OCI-LY7 (cell line): ENCODE data around the gene TCF25. TPM values are rescaled to one million over a fixed set of nuclear protein-coding genes. Genes with fewer than 3 reads are reported as not detected.

Experiments used
- BruUV-seq: library from RNA; stranded (reverse); fragments of 400-500 nt; replicated peaks from 2 replicates; lab custom pipeline; 2021; lab: Mats Ljungman, UMichigan
- CTCF ChIA-PET: fragments of 300-600 bp; sonication (Branson Sonifier 250); formaldehyde crosslinking; loops from one replicate; lab custom pipeline; 2022; ENCODE audit warnings: antibody characterized with exemption; ENCODE audit not compliant: unreplicated experiment; lab: Charles Lee
- POLR2A ChIA-PET: fragments of 300-600 bp; sonication (Branson Sonifier 250); formaldehyde crosslinking; loops from one replicate; lab custom pipeline; 2022; ENCODE audit warnings: antibody characterized with exemption; lab: Charles Lee
- DNase-seq: peaks from one replicate; pipeline ENCODE4 v3.0.0-alpha.2; 2015; ENCODE audit warnings: low spot score
- H2AFZ ChIP-seq: fragments of 200-600 bp; sonication (generic), shearing (Covaris generic); 2 replicates; pipeline ENCODE4 v1.6.1; 2014; ENCODE audit warnings: mild to moderate bottlenecking, antibody characterized with exemption, low read length, moderate library complexity
- H3K27ac ChIP-seq: fragments of 200-600 bp; sonication (generic); 2 replicates; pipeline ENCODE4 v1.5.1; 2014; ENCODE audit warnings: mixed run types, low read depth, mild to moderate bottlenecking, moderate library complexity, low read length, inconsistent platforms; ENCODE audit not compliant: poor library complexity, severe bottlenecking
- H3K36me3 ChIP-seq: fragments of 200-600 bp; sonication (generic); 2 replicates; pipeline ENCODE4 v1.6.1; 2014; ENCODE audit warnings: mild to moderate bottlenecking, antibody characterized with exemption, low read length, moderate library complexity, mixed read lengths; ENCODE audit not compliant: insufficient read depth
- H3K4me1 ChIP-seq: fragments of 200-600 bp; sonication (generic); 2 replicates; pipeline ENCODE4 v1.5.1; 2014; ENCODE audit warnings: mild to moderate bottlenecking, low read length; ENCODE audit not compliant: insufficient read depth, poor library complexity, severe bottlenecking
- H3K4me2 ChIP-seq: fragments of 200-600 bp; sonication (generic); 2 replicates; pipeline ENCODE4 v1.6.1; 2014; ENCODE audit warnings: mild to moderate bottlenecking, low read length
- H3K4me3 ChIP-seq: fragments of 200-600 bp; sonication (generic); 2 replicates; pipeline ENCODE4 v1.5.1; 2014; ENCODE audit warnings: mild to moderate bottlenecking, low read depth, low read length; ENCODE audit not compliant: poor library complexity, severe bottlenecking
- H3K79me2 ChIP-seq: fragments of 200-600 bp; sonication (generic); 2 replicates; pipeline ENCODE4 v1.6.1; 2016; ENCODE audit warnings: low read depth, mild to moderate bottlenecking, low read length, moderate library complexity, mixed read lengths; ENCODE audit not compliant: insufficient read depth
- H3K9me2 ChIP-seq: fragments of 200-600 bp; sonication (generic); 2 replicates; pipeline ENCODE4 v1.6.1; 2016; ENCODE audit warnings: mild to moderate bottlenecking, low read length, mixed read lengths; ENCODE audit not compliant: insufficient read depth
- H3K9me3 ChIP-seq: fragments of 200-600 bp; sonication (generic); 2 replicates; pipeline ENCODE4 v1.6.1; 2014; ENCODE audit warnings: mild to moderate bottlenecking, mixed run types, low read length, mixed read lengths
- H4K20me1 ChIP-seq: fragments of 200-600 bp; sonication (generic); 2 replicates; pipeline ENCODE4 v1.6.1; 2014; ENCODE audit warnings: mild to moderate bottlenecking, antibody characterized with exemption, low read length, moderate library complexity, mixed read lengths; ENCODE audit not compliant: insufficient read depth
- EZH2phosphoT487 ChIP-seq: fragments of 200-600 bp; sonication (generic); IDR thresholded peaks from 2 replicates; pipeline ENCODE4 v1.6.1; 2018; ENCODE audit warnings: low read depth, borderline replicate concordance, mild to moderate bottlenecking, mixed run types, antibody characterized with exemption, low read length, moderate library complexity, mixed read lengths
- intact Hi-C: fragments of 100-400 bp; cut with micrococcal nuclease; formaldehyde crosslinking; loops from one replicate; pipeline ENCODE4 v1.10.0; 2022; ENCODE audit not compliant: unreplicated experiment
- total RNA-seq, 2 experiments: library from RNA; depleted of rRNA in 1 of 2; stranded (reverse); fragments of >200 nt in 1 of 2; shearing (Covaris generic) in 1 of 2; gene quantifications; 2 replicates each; pipeline ENCODE4 v1.2.3, GENCODE V29; 2014 to 2022
- TF ChIP-seq, protein P1 (sequence below): fragments of 200-600 bp; sonication (generic); conservative IDR thresholded peaks from 2 replicates; pipeline ENCODE4 v1.5.1; 2014; ENCODE audit warnings: mild to moderate bottlenecking, antibody characterized with exemption, low read length, moderate library complexity, mixed read lengths

The TCF25 gene
- total RNA-seq, 2 experiments from 2014 or later = 141 to 255 TPM

DNA sequence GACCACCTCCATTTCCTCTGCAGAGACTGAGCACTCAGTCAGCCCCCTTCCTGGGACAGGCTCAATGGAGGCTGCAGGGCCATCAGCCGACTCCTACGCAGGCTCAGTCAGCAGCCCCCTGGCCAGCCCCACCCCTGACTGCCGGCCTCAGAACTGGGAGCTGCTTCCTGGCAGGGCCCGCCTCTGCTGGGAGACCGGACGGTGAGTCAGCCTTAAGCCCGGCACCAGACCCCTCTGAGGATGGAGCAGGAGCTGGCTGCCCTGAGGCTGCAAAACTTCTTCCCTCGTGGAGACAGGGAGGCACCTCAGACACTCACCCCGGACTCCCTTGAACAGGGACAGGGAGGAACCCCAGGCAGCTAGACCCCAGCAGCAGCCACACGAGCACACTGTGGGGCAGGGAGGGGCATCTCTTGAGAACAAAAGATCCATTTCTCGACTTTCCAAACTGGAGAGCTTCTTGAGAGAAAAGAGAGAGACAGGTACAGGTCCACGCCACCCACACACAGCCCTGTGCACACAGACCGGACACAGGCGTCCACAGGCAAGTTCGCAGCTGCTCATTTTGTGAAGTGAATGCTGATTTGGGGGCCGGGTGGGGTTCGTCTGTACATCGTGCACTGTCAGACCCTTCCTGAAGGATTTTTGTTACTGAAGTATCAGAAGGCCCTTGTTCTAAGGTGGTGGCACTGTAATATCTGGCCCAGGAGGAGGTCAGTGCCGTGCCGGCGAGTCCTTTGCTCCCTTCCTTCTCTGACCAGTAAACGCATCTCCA lies 48.5 kb downstream of the TCF25 start:
- Histone ChIP-seq H3K4me2 (peak overlapping the region; percentile 89), H3K9me2 (no peaks in the 10 kb centered on the region), H3K4me3 (peak overlapping the region; percentile 94), H3K27ac (peak overlapping the region; percentile 69), H3K79me2 (peaks cover 34% of the 10 kb centered on the region), H3K4me1 (peaks cover 63% of the 10 kb centered on the region), H2AFZ (no peak overlapping the region), H4K20me1 (0 out of 2 replicates have a peak, but pooled peaks cover 3% of the 10 kb centered on the region), H3K9me3 (no peaks in the 10 kb centered on the region), H3K36me3 (peaks cover 7% of the 10 kb centered on the region; the same call in 1 of the 2 replicates)
- TF ChIP-seq, protein P1, sequence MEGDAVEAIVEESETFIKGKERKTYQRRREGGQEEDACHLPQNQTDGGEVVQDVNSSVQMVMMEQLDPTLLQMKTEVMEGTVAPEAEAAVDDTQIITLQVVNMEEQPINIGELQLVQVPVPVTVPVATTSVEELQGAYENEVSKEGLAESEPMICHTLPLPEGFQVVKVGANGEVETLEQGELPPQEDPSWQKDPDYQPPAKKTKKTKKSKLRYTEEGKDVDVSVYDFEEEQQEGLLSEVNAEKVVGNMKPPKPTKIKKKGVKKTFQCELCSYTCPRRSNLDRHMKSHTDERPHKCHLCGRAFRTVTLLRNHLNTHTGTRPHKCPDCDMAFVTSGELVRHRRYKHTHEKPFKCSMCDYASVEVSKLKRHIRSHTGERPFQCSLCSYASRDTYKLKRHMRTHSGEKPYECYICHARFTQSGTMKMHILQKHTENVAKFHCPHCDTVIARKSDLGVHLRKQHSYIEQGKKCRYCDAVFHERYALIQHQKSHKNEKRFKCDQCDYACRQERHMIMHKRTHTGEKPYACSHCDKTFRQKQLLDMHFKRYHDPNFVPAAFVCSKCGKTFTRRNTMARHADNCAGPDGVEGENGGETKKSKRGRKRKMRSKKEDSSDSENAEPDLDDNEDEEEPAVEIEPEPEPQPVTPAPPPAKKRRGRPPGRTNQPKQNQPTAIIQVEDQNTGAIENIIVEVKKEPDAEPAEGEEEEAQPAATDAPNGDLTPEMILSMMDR = no peak
- TF ChIP-seq EZH2phosphoT487 = no peak
- intact Hi-C loops = loop anchor here (1.0 to 5.0 kb wide), 3 partner anchors 34 to 155 kb away; partner anchors contain the start of gene PRDM7
- peak; percentile 57 for DNase-seq
- ChIA-PET CTCF (interaction anchor here (0.9 kb wide), 1 partner anchor 28 kb away, joined by 5 read pairs; no protein-coding TSS in a partner anchor), POLR2A (interaction anchor here (1.0 to 2.7 kb wide), 11 partner anchors 12 to 235 kb away, joined by 3 to 13 read pairs (median 6); partner anchors contain the start of genes CDK10 and DEF8)
- TSS peak; percentile 57 for BruUV-seq

DNA sequence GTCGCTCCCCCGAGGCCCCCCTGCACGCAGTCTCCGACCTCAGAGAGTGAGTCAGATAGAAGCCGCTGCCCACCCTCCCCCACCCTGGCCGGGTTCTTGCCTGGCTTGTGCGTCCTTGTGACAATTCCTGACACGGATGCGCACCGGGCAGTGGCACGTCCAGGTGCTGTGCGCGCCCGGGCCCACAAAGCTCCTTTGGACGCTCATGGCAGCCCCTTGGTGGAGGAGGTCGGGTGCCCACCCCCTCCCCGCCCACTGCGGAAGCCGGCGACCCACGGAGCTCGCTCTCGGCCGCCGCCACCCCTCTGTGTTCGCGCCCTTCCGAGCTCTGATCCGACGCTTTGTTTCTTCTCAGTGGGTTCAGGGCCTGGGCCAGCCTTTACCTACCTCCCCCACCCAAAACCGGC lies 49.1 kb downstream of the TCF25 start:
- Histone ChIP-seq H3K9me2 (no peaks in the 10 kb centered on the region), H3K36me3 (peaks cover 9% of the 10 kb centered on the region; the same call in 1 of the 2 replicates), H3K9me3 (no peaks in the 10 kb centered on the region), H3K4me2 (peak overlapping the region; percentile 89), H3K4me1 (peaks cover 57% of the 10 kb centered on the region), H3K4me3 (peak overlapping the region; percentile 94), H3K79me2 (peaks cover 40% of the 10 kb centered on the region), H3K27ac (peak overlapping the region; percentile 69), H4K20me1 (peaks cover 4% of the 10 kb centered on the region; the same call in 1 of the 2 replicates), H2AFZ (peak overlapping the region; percentile 65)
- BruUV-seq = no TSS peak
- intact Hi-C loops = loop anchor here (1.0 to 5.0 kb wide), 3 partner anchors 34 to 155 kb away; partner anchors contain the start of gene PRDM7
- ChIA-PET CTCF (interaction anchor here (0.6 to 0.7 kb wide), 2 partner anchors 25 to 120 kb away, joined by 7 to 9 read pairs; no protein-coding TSS in a partner anchor), POLR2A (interaction anchor here (0.6 to 2.7 kb wide), 14 partner anchors 10 to 236 kb away, joined by 3 to 13 read pairs (median 5); partner anchors contain the start of genes CDK10, DEF8 and TCF25)
- peak; percentile 60 for DNase-seq
- no peak for TF ChIP-seq EZH2phosphoT487
- TF ChIP-seq, protein P1 = no peak
